GM19043 (cell line): ENCODE measurements around the gene ALCAM.

ENCODE experiments used
- ATAC-seq: cut with Tn5 transposase; IDR thresholded peaks from one replicate; pipeline ENCODE4 v1.9.1; 2021; ENCODE audit warnings: low read depth; ENCODE audit not compliant: unreplicated experiment

ALCAM gene

GRCh38 chr3:105466495-105467404 lies 100.0 kb downstream of the ALCAM start:
- no peak for ATAC-seq

DNA sequence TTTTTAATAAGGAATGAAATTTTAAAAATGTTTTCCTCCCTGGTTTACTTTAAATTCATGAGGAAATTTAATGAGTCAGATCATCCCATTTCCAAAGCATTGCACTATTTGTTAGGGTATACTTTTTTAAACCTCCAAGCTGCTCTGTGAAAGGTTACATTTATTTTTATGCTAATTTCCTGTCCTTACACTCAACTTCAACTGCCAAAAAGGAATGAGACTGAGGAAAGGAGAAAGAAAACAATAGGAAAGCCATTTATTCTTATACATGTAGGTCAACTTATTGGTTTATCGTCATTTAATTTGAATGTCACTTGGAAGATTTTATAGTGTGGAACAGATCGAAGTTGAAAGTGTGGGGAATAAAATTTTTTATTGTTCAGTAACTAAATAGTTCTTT lies 104.1 kb downstream of the ALCAM start:
- no peak for ATAC-seq

DNA sequence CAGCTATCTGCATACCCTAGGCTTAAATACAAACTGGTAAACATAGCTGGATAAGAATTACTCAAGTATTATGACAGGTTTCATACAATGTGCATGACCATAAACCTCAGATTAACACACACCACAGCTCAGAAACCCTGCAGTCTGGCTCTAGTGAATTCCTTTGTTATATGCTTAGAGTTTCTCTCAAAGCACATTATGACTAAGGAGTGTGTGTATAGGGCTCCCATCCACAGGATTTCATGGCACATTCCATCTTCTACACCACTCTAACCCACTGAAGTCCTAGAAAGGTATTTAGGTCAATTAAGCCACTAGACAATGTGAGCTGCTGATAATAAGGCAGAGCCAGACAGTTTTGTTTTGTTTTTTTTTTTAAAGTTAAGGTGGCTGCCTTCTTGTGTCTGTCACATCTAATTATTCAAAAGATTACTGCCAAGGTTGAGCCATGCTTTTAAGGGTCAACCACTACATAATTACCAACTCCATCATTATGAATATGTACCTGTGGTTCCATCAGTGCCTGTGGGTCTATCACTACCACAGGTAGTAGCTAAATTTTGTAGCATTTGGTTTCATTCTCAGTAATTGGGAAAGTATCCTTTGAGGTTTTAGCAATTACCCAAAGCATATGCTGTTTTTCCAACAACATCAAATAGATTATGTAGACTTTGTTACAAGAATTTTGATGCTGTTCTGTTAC lies 107.0 kb downstream of the ALCAM start:
- ATAC-seq, result peak; percentile 79

DNA sequence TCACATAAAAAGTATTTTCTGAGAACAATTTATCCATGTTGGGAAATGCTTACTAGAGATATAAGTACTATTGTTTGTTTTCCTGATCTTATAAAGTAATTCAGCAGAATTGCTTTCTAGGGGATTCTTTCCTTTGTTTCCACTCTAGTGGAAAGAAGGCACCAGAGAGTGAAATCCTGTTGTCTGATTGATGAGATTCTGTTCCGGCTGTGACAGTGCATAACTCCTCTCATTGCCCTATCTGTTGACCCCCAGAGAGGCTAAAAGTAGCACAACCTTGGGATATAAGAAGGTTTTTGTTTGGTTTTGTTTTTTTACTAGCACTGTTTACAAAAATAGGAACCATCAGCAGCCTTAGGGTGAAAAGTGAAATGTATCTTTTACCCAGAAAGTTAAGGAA lies 114.1 kb downstream of the ALCAM start:
- ATAC-seq, result no peak

GRCh38 chr3:105483476-105483875 lies 116.8 kb downstream of the ALCAM start:
- no peak for ATAC-seq

- ATAC-seq, result no peak
Measured at GRCh38 chr3:105490045-105490444, 123.3 kb downstream of the ALCAM start.

DNA sequence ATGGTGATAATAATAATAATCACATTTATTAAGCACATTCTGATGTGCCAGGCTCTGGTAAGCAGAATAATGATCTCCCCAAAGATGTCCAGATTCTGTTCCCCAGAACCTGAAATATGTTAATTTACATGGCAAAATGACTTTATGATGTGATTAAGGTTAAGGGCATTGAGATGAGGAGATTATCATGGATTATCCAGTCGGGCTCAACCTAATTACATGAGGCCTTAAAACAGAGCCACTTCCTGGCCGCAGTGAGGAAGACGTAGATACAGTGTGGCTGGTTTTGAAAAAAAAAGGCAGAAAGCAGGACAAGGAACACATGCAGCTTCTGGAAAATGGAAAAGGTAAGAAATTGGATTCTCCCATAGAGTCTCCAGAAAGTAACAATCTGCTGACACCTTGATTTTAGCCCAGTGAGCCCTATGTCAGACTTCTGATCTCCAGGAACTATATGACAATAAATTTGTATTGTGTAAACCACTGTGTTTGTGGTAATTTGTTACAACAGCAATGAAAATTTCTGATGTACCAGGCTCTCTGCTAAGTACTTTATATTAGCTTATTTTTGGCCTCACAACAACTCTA lies 126.7 kb downstream of the ALCAM start:
- no peak for ATAC-seq

- ATAC-seq, result no peak
Measured at GRCh38 chr3:105495021-105495420, 128.3 kb downstream of the ALCAM start.

GRCh38 chr3:105496343-105496742 lies 129.6 kb downstream of the ALCAM start:
- ATAC-seq, result no peak

GRCh38 chr3:105497386-105497785 lies 130.7 kb downstream of the ALCAM start:
- ATAC-seq, result no peak

DNA sequence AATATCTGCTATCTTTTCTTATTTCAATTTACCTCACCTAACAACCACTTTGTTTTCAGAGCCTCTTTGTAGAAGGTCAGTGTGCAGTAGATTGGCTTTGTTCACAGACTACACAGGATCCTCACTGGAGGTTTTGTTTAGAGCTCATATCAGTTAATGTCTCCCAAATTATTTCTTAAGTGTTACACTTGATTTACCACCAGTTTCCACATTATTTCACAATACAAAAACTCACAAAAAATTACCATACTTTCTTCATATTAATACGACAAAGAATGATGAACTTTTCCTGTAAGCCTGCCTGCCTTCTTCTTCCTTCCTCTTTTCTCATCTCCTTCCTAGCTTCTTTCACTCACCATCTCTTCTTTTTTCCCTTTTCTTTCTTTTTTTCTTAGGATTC lies 133.3 kb downstream of the ALCAM start:
- ATAC-seq, result no peak

- ATAC-seq, result no peak
Measured at GRCh38 chr3:105502333-105502732, 135.6 kb downstream of the ALCAM start.

DNA sequence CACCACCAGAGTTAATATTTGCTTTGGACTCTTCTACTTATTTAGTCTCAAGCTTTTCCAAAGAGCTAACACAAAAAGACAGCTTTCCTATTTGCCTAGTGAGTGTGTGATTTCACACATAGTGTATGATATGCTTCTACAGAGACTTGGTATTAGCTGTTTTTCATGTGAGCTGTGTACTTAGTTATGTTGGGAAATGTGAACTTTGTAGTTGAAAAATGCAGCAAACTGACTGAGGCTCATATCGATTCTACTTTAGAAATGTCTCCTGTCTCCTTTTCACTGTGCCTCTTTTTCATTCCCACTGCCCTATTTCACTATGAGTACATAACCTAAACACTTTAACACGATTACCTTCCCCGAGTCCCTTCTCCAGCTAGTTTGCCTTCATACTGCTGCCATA lies 136.5 kb downstream of the ALCAM start:
- no peak for ATAC-seq

DNA sequence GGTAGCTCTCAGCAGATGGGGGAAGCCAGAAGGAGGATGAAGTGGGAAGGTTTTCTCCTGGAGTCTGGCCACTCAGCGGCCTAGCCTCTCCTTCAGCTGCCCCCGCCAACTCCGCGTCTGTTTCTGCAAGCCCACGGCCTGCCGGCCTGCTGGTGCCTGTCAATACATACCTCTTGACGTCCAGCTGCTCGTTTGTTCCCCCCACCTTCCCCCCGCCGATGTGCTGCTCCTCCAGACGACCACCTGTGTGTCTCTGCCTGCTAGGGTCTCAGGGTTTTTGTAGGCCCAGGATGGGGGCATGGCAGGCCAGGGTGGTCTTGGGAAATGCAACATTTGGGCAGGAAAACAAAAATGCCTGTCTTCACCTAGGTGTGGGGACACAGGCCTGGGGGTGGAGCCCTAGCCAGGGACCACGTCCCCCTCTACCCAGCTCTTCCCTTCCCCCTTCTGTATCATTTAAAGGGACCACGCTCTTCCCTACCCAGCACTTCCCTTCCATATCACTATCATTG lies 137.8 kb downstream of the ALCAM start:
- no peak for ATAC-seq

- no peak for ATAC-seq
Measured at GRCh38 chr3:105505170-105505569, 138.5 kb downstream of the ALCAM start.

- ATAC-seq, result no peak
Measured at GRCh38 chr3:105511031-105511430, 144.3 kb downstream of the ALCAM start.

- no peak for ATAC-seq
Measured at GRCh38 chr3:105512061-105512460, 145.4 kb downstream of the ALCAM start.

DNA sequence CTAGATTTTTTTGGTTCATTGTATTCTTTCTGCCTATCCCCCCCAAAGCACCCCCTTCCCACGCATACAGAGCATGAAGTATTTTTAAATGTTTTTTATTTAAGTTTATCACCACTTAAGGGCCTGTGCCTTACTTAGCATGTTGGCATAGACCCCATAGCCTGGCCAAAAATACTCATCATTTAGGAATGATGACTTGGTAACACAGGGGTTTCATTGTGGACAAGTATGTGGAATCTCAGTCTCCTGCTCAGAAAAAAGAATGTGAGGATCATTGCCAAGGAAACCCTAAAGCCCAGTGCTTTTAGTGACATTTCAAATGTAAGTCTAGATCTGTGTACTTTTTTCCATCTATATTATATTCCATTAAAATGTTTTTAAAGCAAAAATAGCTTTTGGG lies 146.3 kb downstream of the ALCAM start:
- ATAC-seq, result no peak

DNA sequence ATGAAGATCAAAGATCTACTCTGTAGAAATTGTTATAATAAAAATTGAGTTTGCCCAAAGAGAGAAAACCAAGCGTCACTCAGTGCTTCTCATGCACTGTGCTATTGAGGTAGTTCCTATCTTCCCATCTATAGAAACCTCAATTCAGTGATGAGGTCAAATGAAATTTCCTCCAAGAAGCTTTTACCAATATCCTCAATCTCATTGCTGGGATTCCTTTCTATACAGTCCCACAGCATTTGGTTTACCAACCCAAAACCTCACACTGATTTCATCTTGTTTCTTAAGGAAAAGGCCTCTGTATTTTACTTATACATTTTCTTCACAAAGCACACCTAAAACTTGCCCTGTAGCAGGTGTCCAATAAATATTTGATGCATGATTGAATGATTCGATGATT lies 147.2 kb downstream of the ALCAM start:
- no peak for ATAC-seq

DNA sequence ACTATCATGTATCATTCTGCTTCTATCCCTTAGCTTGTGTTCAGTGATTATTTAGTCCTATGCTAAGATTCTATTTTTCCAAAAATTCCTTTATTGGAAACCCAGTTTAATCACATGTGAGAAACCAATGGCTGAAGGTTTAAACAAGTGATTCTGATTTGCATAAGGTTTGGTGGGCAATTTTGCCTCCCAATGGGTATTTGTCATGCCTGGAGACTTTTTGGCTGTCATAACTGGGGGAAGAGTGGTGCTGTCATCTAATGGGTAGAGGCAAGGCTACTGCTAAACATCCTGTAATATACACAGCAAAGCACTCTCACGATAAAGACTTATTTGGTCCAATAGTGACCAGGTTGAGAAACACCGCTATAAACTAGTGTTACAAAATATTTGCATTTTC lies 148.7 kb downstream of the ALCAM start:
- no peak for ATAC-seq

GRCh38 chr3:105516972-105517371 lies 150.3 kb downstream of the ALCAM start:
- no peak for ATAC-seq
